ENCODE results near the gene FAM135A. TPM values are rescaled to one million over a fixed set of nuclear protein-coding genes. Genes with fewer than 3 reads are reported as not detected.

Gene FAM135A
- total RNA-seq, 1 experiment from 2014 or later, result 31.5 TPM

DNA sequence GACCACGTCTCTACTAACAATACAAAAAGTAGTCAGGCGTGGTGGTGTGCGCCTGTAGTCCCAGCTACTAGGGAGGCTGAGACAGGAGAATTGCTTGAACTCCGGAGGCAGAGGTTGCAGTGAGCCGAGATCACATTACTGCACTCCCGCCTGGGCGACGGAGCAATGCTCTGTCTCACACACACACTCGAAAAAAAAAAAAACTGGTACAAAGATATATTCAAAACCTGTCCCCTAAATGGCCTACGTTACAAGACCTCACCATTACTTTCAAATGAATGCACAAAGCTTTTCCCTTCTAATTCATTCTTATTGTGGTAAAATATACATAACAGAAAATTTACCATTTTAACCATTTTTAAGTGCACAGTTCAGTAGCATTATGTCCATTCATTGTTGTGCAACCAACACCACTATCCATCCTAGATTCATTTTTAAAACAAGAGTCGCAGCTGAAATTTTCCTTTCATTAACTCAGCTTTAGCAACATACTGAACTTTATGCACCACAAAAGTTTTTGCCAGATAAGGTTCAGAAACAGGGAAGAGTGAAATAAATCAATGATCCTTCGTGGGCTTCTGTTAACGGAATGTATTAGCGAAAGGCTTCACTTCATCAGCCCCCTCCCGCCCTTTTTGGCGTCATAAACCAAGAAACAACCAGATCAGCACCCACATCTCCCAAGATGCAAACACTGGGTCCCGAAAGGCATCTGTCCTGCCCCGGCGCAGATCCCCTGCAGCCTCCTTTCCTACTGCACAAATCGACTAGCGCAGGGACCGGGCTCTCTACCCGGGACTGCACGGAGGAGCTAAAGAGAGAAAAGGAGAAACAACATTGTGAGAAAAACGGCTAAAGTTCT is 825 bp upstream of the FAM135A start:
- CTCF ChIA-PET, result interaction anchor here (0.6 to 0.7 kb wide), 3 partner anchors 107 to 245 kb away, joined by 3 to 7 read pairs (median 4); no protein-coding TSS in a partner anchor
- DNase-seq (ENCODE audit: low read depth, low spot score) (no peak), ATAC-seq (peak; percentile 58)
- Histone ChIP-seq H3K27ac (ENCODE audit: low read length) (peak overlapping the region; percentile 97), H3K4me3 (ENCODE audit: low read depth in 2 of 2, low read length in 2 of 2) (peak overlapping the region; percentile 95 to 96), H3K36me3 (ENCODE audit: control insufficient read depth, insufficient read depth, low read length) (peaks cover 2% of the 10 kb centered on the region), H3K27me3 (ENCODE audit: control insufficient read depth, insufficient read depth, low read length) (no peaks in the 10 kb centered on the region), H3K9me3 (ENCODE audit: control insufficient read depth, insufficient read depth, low read depth, low read length) (no peaks in the 10 kb centered on the region), H3K4me1 (ENCODE audit: control insufficient read depth, insufficient read depth, low read length) (peaks cover 5% of the 10 kb centered on the region; the same call in 1 of the 2 replicates)
- intact Hi-C loops (cut with micrococcal nuclease; ENCODE audit: unreplicated experiment), result loop anchor here (10.0 kb wide), 1 partner anchor 272 kb away; no protein-coding TSS in a partner anchor
- in situ Hi-C loops (cut with HindIII; ENCODE audit: low pct_unique_long_range_greater_than_20kb, low sequenced_read_pairs), result no loop called here
- BruUV-seq (replicated peaks), result TSS peak; percentile 99
- TF ChIP-seq, protein P1, sequence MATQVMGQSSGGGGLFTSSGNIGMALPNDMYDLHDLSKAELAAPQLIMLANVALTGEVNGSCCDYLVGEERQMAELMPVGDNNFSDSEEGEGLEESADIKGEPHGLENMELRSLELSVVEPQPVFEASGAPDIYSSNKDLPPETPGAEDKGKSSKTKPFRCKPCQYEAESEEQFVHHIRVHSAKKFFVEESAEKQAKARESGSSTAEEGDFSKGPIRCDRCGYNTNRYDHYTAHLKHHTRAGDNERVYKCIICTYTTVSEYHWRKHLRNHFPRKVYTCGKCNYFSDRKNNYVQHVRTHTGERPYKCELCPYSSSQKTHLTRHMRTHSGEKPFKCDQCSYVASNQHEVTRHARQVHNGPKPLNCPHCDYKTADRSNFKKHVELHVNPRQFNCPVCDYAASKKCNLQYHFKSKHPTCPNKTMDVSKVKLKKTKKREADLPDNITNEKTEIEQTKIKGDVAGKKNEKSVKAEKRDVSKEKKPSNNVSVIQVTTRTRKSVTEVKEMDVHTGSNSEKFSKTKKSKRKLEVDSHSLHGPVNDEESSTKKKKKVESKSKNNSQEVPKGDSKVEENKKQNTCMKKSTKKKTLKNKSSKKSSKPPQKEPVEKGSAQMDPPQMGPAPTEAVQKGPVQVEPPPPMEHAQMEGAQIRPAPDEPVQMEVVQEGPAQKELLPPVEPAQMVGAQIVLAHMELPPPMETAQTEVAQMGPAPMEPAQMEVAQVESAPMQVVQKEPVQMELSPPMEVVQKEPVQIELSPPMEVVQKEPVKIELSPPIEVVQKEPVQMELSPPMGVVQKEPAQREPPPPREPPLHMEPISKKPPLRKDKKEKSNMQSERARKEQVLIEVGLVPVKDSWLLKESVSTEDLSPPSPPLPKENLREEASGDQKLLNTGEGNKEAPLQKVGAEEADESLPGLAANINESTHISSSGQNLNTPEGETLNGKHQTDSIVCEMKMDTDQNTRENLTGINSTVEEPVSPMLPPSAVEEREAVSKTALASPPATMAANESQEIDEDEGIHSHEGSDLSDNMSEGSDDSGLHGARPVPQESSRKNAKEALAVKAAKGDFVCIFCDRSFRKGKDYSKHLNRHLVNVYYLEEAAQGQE (IDR thresholded peaks at IDR 0.05; ENCODE audit: insufficient read depth in 1 of 2, low read depth in 2 of 2, low read length in 1 of 2), result no peak
- TF ChIP-seq POLR2AphosphoS5 (IDR thresholded peaks at IDR 0.05; ENCODE audit: low read depth, low read length) (no peak), SIN3A (IDR thresholded peaks at IDR 0.05; ENCODE audit: borderline replicate concordance, insufficient read depth, low read depth, low read length) (no peak), TCF7L2 (IDR thresholded peaks at IDR 0.05; ENCODE audit: low read depth, low read length) (no peak)
- TF ChIP-seq, protein P2, sequence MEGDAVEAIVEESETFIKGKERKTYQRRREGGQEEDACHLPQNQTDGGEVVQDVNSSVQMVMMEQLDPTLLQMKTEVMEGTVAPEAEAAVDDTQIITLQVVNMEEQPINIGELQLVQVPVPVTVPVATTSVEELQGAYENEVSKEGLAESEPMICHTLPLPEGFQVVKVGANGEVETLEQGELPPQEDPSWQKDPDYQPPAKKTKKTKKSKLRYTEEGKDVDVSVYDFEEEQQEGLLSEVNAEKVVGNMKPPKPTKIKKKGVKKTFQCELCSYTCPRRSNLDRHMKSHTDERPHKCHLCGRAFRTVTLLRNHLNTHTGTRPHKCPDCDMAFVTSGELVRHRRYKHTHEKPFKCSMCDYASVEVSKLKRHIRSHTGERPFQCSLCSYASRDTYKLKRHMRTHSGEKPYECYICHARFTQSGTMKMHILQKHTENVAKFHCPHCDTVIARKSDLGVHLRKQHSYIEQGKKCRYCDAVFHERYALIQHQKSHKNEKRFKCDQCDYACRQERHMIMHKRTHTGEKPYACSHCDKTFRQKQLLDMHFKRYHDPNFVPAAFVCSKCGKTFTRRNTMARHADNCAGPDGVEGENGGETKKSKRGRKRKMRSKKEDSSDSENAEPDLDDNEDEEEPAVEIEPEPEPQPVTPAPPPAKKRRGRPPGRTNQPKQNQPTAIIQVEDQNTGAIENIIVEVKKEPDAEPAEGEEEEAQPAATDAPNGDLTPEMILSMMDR (IDR thresholded peaks at IDR 0.05), result no peak
- POLR2A ChIA-PET, result interaction anchor here (0.6 to 0.9 kb wide), 3 partner anchors 10 to 546 kb away, joined by 4 to 12 read pairs (median 8); no protein-coding TSS in a partner anchor

DNA sequence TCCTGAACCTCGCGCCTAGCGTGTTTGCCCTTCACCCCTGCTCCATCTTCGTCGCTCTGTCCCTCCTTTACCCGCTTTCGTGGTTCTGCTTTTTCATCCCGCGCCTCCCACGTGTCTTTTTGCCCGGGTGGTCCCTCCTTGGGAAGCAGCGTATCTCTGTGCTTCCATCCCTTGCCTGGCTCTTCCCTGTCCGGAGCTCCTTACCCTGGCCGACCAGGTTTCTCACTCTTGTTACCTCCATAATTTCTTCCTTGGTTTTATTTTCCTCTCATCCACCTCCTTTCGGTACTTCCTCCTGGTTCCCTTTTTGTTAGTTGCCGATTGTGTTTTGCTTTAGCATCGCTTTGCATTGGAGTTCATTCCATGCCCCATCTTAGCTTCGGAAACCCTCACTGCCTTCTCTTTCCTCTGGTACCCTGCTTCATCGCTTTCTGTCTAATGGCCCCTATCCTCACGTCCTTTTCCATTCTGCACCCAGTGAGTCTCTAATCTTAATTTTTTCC is 735 bp downstream of the FAM135A start:
- Histone ChIP-seq H3K4me3 (ENCODE audit: low read depth in 2 of 2, low read length in 2 of 2) (peak overlapping the region; percentile 95 to 96), H3K9me3 (ENCODE audit: control insufficient read depth, insufficient read depth, low read depth, low read length) (no peaks in the 10 kb centered on the region), H3K4me1 (ENCODE audit: control insufficient read depth, insufficient read depth, low read length) (peaks cover 5% of the 10 kb centered on the region; the same call in 1 of the 2 replicates), H3K27me3 (ENCODE audit: control insufficient read depth, insufficient read depth, low read length) (no peaks in the 10 kb centered on the region), H3K36me3 (ENCODE audit: control insufficient read depth, insufficient read depth, low read length) (peaks cover 4% of the 10 kb centered on the region), H3K27ac (ENCODE audit: low read length) (peak overlapping the region; percentile 86)
- TF ChIP-seq TCF7L2 (IDR thresholded peaks at IDR 0.05; ENCODE audit: low read depth, low read length) (no peak), SIN3A (IDR thresholded peaks at IDR 0.05; ENCODE audit: borderline replicate concordance, insufficient read depth, low read depth, low read length) (no peak)
- TF ChIP-seq, protein P2 (IDR thresholded peaks at IDR 0.05), result no peak
- TF ChIP-seq, protein P1 (IDR thresholded peaks at IDR 0.05; ENCODE audit: insufficient read depth in 1 of 2, low read depth in 2 of 2, low read length in 1 of 2), result no peak
- intact Hi-C loops (cut with micrococcal nuclease; ENCODE audit: unreplicated experiment), result loop anchor here (10.0 kb wide), 1 partner anchor 271 kb away; no protein-coding TSS in a partner anchor
- ATAC-seq (peak; percentile 10), DNase-seq (ENCODE audit: low read depth, low spot score) (no peak)
- CTCF ChIA-PET, result no interaction called here
- no TSS peak for BruUV-seq (replicated peaks)
- POLR2A ChIA-PET, result interaction anchor here (0.8 kb wide), 1 partner anchor 37 kb away, joined by 4 read pairs; no protein-coding TSS in a partner anchor
- in situ Hi-C loops (cut with HindIII; ENCODE audit: low pct_unique_long_range_greater_than_20kb, low sequenced_read_pairs), result no loop called here

Data from Panc1 (cell line).